Melanocyte of skin (primary cell): ENCODE measurements around the gene RAB28. TPM values are rescaled to one million over a fixed set of nuclear protein-coding genes. Genes with fewer than 3 reads are reported as not detected.

ENCODE experiments used
- total RNA-seq, 2 donors: library from RNA; depleted of rRNA; stranded (reverse); fragments of >200 nt; gene quantifications; 2 replicates each; pipeline ENCODE4 v1.2.3, GENCODE V29; 2012

The RAB28 gene
- total RNA-seq: 10 to 100 TPM; 14.7 to 15.5 TPM

GRCh38 chr4:13484122-13484748 is at the start of gene RAB28:
RAB28 (minus strand) TSS chr4:13484340.

Other genes starting within 250 kb of the RAB28 start
- under 1 TPM; under 0.01 TPM for gene NKX3-2, start 60.2 kb upstream of the RAB28 start, total RNA-seq
- 10 to 100 TPM; 14.7 to 20.6 TPM for gene BOD1L1, start 143.4 kb upstream of the RAB28 start, total RNA-seq